Sigmoid colon (tissue), 4 donors: ENCODE results near the gene OPALIN.

Experiments used
- CTCF ChIP-seq, 4 experiments: fragments of 450-650 bp in 3 of 4; fragments of 200-600 bp in 1 of 4; IDR thresholded peaks; one replicate each; pipeline ENCODE4 v1.5.1; 2016 to 2019; ENCODE audit warnings: antibody characterized with exemption in 4 of 4, mild to moderate bottlenecking in 3 of 4, moderate library complexity in 2 of 4
- EP300 ChIP-seq, 4 donors: sonication (generic); formaldehyde crosslinking; IDR thresholded peaks; one replicate each; pipeline ENCODE4 v1.6.1; 2017; ENCODE audit warnings: antibody characterized with exemption in 4 of 4
- POLR2A ChIP-seq, 2 donors: fragments of 450-650 bp; IDR thresholded peaks; one replicate each; pipeline ENCODE4 v1.6.1; 2016; ENCODE audit warnings: antibody characterized with exemption in 2 of 2, mild to moderate bottlenecking in 2 of 2, moderate library complexity in 2 of 2
- POLR2AphosphoS5 ChIP-seq, 4 donors: sonication (generic); formaldehyde crosslinking; IDR thresholded peaks; one replicate each; pipeline ENCODE4 v1.6.1; 2017; ENCODE audit warnings: antibody characterized with exemption in 4 of 4

GRCh38 chr10:96365571-96365970 lies 6.8 kb upstream of the OPALIN start:
- no peak for TF ChIP-seq POLR2A (IDR thresholded peaks at IDR 0.05)
- TF ChIP-seq CTCF (IDR thresholded peaks at IDR 0.05), result no peak
- no peak for TF ChIP-seq EP300 (IDR thresholded peaks at IDR 0.05)
- no peak for TF ChIP-seq POLR2AphosphoS5 (IDR thresholded peaks at IDR 0.05)
